Activated B cell treated with CpG ODN at 0.5 μM for 24 hours (primary cell): ENCODE data around the gene GRIK1. TPM values are rescaled to one million over a fixed set of nuclear protein-coding genes. Genes with fewer than 3 reads are reported as not detected.
A peak's percentile ranks its signal among the peaks of the same experiment; 100 is the strongest.

Experiments
- ATAC-seq: fragments of 200-7000 bp; cut with Tn5 transposase; one replicate; pipeline ENCODE4 v1.10.0; 2021; ENCODE audit warnings: low read depth, mild to moderate bottlenecking, moderate library complexity
- CTCF ChIA-PET: fragments of 350-600 bp; sonication (Branson Sonifier 250); formaldehyde crosslinking; loops from one replicate; lab custom pipeline; 2021; ENCODE audit warnings: antibody characterized with exemption; lab: Charles Lee
- POLR2A ChIA-PET: fragments of 350-600 bp; sonication (Branson Sonifier 250); formaldehyde crosslinking; loops from one replicate; lab custom pipeline; 2021; ENCODE audit warnings: antibody characterized with exemption; lab: Charles Lee
- DNase-seq: peaks from one replicate; pipeline ENCODE4 v3.0.0; 2022
- H3K27ac Mint-ChIP-seq: one replicate; pipeline ENCODE4 v1.8.0; 2020; ENCODE audit warnings: mixed read lengths
- H3K27me3 Mint-ChIP-seq: one replicate; pipeline ENCODE4 v1.8.0; 2021; ENCODE audit warnings: mixed read lengths
- H3K36me3 Mint-ChIP-seq: one replicate; pipeline ENCODE4 v1.8.0; 2021; ENCODE audit warnings: low read depth, mixed read lengths
- H3K4me1 Mint-ChIP-seq: one replicate; pipeline ENCODE4 v1.8.0; 2021; ENCODE audit warnings: mixed read lengths
- H3K4me3 Mint-ChIP-seq: one replicate; pipeline ENCODE4 v1.8.0; 2020; ENCODE audit warnings: mild to moderate bottlenecking, mixed read lengths
- H3K9me3 Mint-ChIP-seq: one replicate; pipeline ENCODE4 v1.8.0; 2020; ENCODE audit warnings: mixed read lengths
- CTCF ChIP-seq: fragments of 200-600 bp; IDR thresholded peaks from one replicate; pipeline ENCODE4 v1.8.0; 2022; ENCODE audit warnings: antibody characterized with exemption, mild to moderate bottlenecking
- intact Hi-C: fragments of 100-400 bp; cut with micrococcal nuclease; formaldehyde crosslinking; loops from one replicate; pipeline ENCODE4 v1.15.1; 2024
- total RNA-seq: library from RNA; stranded (reverse); gene quantifications from 2 replicates; pipeline ENCODE4 v1.2.3, GENCODE V29; 2022

Gene GRIK1
- total RNA-seq, 1 donor from 2014 or later, result not detected

GRCh38 chr21:29638761-29639327 lies 301.0 kb downstream of the GRIK1 start:
- no peak overlapping the region for H3K4me3 Mint-ChIP-seq
- CTCF ChIA-PET, result no interaction called here
- H3K9me3 Mint-ChIP-seq, result peaks cover 11% of the 10 kb centered on the region
- no peaks in the 10 kb centered on the region for H3K27me3 Mint-ChIP-seq
- intact Hi-C loops, result no loop called here
- POLR2A ChIA-PET, result no interaction called here
- DNase-seq, result no peak
- no peaks in the 10 kb centered on the region for H3K36me3 Mint-ChIP-seq
- peak overlapping the region; percentile 8 for H3K27ac Mint-ChIP-seq
- no peak for TF ChIP-seq CTCF
- peaks cover 40% of the 10 kb centered on the region for H3K4me1 Mint-ChIP-seq
- no peak for ATAC-seq

- intact Hi-C loops, result no loop called here
- POLR2A ChIA-PET, result no interaction called here
- no peak for DNase-seq
- CTCF ChIA-PET, result no interaction called here
- H3K27ac Mint-ChIP-seq, result peak overlapping the region; percentile 73
- peaks cover 40% of the 10 kb centered on the region for H3K4me1 Mint-ChIP-seq
- TF ChIP-seq CTCF, result no peak
- peaks cover 11% of the 10 kb centered on the region for H3K9me3 Mint-ChIP-seq
- H3K36me3 Mint-ChIP-seq, result no peaks in the 10 kb centered on the region
- H3K4me3 Mint-ChIP-seq, result peak overlapping the region; percentile 35
- peak; percentile 48 for ATAC-seq
- no peaks in the 10 kb centered on the region for H3K27me3 Mint-ChIP-seq
Measured at GRCh38 chr21:29638138-29638537, 301.7 kb downstream of the GRIK1 start.

- H3K9me3 Mint-ChIP-seq, result peaks cover 11% of the 10 kb centered on the region
- intact Hi-C loops, result no loop called here
- DNase-seq (no peak), ATAC-seq (no peak)
- POLR2A ChIA-PET, result no interaction called here
- CTCF ChIA-PET, result no interaction called here
- H3K36me3 Mint-ChIP-seq, result no peaks in the 10 kb centered on the region
- TF ChIP-seq CTCF, result no peak
- H3K27ac Mint-ChIP-seq, result no peak overlapping the region
- H3K4me1 Mint-ChIP-seq, result peaks cover 40% of the 10 kb centered on the region
- H3K27me3 Mint-ChIP-seq, result no peaks in the 10 kb centered on the region
- no peak overlapping the region for H3K4me3 Mint-ChIP-seq
Measured at GRCh38 chr21:29637553-29637952, 302.2 kb downstream of the GRIK1 start.

- Mint-ChIP-seq H3K27ac (no peak overlapping the region), H3K9me3 (peaks cover 11% of the 10 kb centered on the region), H3K36me3 (no peaks in the 10 kb centered on the region), H3K4me3 (no peak overlapping the region), H3K27me3 (no peaks in the 10 kb centered on the region), H3K4me1 (peaks cover 40% of the 10 kb centered on the region)
- intact Hi-C loops, result no loop called here
- DNase-seq (no peak), ATAC-seq (no peak)
- TF ChIP-seq CTCF, result no peak
- POLR2A ChIA-PET, result no interaction called here
- CTCF ChIA-PET, result no interaction called here
Measured at GRCh38 chr21:29637134-29637533, 302.7 kb downstream of the GRIK1 start.

- DNase-seq, result no peak
- ChIA-PET POLR2A (no interaction called here), CTCF (no interaction called here)
- TF ChIP-seq CTCF, result no peak
- Mint-ChIP-seq H3K27me3 (no peaks in the 10 kb centered on the region), H3K9me3 (peaks cover 11% of the 10 kb centered on the region), H3K4me3 (no peak overlapping the region), H3K4me1 (peaks cover 25% of the 10 kb centered on the region), H3K27ac (no peak overlapping the region), H3K36me3 (no peaks in the 10 kb centered on the region)
- no peak for ATAC-seq
- intact Hi-C loops, result no loop called here
Measured at GRCh38 chr21:29634418-29634817, 305.4 kb downstream of the GRIK1 start.
